NOMO-1 treated with dmso at 0.1 percent for 144 hours (cell line): ENCODE results near the gene MALT1.
A peak's percentile ranks its signal among the peaks of the same experiment; 100 is the strongest.
"Not testable (repeated sequence)": the region's sequence is repeated elsewhere in the genome, so short reads cannot be mapped to it uniquely, and the experiment has no call there.

Source experiments
- DNase-seq: peaks from one replicate; lab custom pipeline; 2025; ENCODE audit not compliant: unreplicated experiment; lab: John Stamatoyannopoulos, UW

Gene MALT1, protein sequence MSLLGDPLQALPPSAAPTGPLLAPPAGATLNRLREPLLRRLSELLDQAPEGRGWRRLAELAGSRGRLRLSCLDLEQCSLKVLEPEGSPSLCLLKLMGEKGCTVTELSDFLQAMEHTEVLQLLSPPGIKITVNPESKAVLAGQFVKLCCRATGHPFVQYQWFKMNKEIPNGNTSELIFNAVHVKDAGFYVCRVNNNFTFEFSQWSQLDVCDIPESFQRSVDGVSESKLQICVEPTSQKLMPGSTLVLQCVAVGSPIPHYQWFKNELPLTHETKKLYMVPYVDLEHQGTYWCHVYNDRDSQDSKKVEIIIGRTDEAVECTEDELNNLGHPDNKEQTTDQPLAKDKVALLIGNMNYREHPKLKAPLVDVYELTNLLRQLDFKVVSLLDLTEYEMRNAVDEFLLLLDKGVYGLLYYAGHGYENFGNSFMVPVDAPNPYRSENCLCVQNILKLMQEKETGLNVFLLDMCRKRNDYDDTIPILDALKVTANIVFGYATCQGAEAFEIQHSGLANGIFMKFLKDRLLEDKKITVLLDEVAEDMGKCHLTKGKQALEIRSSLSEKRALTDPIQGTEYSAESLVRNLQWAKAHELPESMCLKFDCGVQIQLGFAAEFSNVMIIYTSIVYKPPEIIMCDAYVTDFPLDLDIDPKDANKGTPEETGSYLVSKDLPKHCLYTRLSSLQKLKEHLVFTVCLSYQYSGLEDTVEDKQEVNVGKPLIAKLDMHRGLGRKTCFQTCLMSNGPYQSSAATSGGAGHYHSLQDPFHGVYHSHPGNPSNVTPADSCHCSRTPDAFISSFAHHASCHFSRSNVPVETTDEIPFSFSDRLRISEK

DNA sequence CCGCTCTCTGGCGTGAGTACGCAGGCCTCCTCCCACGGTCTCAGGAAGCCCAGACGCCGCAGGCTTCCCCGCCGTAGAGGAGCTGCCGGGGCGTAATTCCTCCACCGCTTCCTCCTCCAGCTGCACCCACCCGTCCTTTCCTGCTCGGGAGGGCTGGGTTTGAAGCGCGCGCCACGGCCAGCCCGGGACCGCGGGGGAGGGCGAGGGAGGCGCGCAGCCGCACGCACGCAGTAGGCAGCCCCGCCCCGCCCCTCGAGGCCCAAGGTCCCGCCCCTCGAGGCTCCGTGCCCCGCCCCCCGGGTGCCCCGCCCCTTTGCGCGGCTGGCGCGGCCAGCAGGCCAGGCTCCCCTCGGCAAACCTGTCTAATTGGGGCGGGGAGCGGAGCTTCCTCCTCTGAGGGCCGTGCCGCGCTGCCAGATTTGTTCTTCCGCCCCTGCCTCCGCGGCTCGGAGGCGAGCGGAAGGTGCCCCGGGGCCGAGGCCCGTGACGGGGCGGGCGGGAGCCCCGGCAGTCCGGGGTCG, at the start of gene MALT1:
Gene MALT1, plus strand, starts transcription at position 355 of the 521 bp plus-strand sequence. CDS start 179 bp downstream, outside the sequence.
- peak; percentile 96 for DNase-seq

- no peak for DNase-seq
Measured at GRCh38 chr18:58624011-58624410, 47.3 kb upstream of the MALT1 start.

GRCh38 chr18:58625839-58626238, 45.4 kb upstream of the MALT1 start:
- DNase-seq: no peak

GRCh38 chr18:58630071-58630470, 41.2 kb upstream of the MALT1 start:
- DNase-seq: no peak

- DNase-seq: no peak
Measured at GRCh38 chr18:58631301-58631700, 40.0 kb upstream of the MALT1 start.

DNA sequence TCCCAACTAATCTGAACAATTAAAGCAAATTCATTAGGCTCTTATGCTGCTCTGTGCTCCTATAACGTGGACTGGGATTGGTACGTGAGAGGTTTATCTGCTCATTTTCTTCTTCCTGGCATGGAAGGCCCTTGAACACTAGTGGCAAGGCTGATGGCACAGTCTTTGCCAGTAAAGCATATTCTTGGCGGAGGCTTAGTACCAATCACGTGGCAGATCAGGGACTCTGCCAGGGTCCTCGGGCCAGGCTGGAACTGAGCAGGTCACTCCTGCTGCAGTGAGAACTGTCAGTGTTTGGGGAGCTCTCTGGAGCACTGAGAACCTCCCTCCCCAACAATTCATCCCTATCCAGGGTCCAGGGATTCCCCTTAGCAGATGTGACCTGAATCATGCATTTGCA, 38.7 kb upstream of the MALT1 start:
- no peak for DNase-seq

DNA sequence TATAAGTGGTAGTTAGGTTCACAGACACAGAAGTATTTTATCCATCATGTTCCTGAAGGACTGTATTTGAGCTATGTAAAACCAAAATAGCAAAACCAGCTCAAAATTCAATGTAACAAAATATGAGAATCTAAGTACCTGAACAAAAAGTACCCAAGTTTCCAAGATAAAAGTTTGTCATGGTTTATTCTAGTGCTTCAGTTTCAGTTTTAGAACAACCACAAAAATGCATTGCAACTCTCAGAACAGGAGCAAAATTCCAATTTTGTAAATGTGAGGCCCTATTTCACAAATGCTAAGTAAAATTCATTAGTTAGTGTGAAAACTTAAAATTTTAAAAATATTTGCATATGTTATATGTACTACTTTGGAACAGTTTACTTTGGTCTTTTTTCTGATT, 37.4 kb upstream of the MALT1 start:
- DNase-seq: no peak

DNA sequence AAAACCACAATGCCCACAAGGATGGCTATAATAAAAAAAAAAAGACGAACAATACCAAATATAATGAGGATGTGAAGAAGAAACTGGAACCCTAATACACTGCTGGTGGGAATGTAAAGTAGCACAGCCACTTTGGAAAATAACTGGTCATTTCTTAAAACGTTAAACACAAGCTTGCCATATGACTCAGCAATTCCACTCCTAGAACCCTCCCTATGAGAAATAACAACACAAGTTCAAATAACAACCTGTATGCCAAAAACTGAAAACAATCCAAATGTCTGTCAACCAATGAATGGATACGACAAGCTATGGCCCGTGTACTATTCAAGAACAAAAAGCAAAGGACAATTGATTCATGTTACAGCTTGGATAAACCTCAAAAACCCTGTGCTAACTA, 35.4 kb upstream of the MALT1 start:
- no peak for DNase-seq

- no peak for DNase-seq
Measured at GRCh38 chr18:58637197-58637596, 34.1 kb upstream of the MALT1 start.

- DNase-seq: no peak
Measured at GRCh38 chr18:58637946-58638345, 33.3 kb upstream of the MALT1 start.

GRCh38 chr18:58638441-58638840, 32.8 kb upstream of the MALT1 start:
- peak; percentile 66 for DNase-seq

DNA sequence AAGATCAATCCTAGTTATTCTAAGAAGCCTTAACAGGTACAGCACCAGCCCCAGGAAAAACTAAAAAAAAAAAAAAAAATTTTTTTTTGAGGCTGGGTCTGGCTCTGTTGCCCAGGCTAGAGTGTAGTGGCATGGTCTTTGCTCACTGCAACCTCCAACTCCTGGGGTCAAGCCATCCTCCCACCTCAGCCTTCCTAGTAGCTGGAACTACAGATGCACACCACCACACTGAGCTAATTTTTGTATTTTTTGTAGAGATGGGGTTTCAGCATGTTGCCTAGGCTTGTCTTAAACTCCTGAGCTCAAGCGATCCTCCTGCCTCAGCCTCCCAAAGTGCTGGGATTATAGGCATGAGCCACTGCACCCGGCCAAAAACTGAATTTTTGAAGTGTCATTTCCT, 32.0 kb upstream of the MALT1 start:
- DNase-seq: no peak

GRCh38 chr18:58639751-58640427, 31.4 kb upstream of the MALT1 start:
- peak; percentile 32 for DNase-seq

- DNase-seq: no peak
Measured at GRCh38 chr18:58640428-58640805, 30.8 kb upstream of the MALT1 start.

DNA sequence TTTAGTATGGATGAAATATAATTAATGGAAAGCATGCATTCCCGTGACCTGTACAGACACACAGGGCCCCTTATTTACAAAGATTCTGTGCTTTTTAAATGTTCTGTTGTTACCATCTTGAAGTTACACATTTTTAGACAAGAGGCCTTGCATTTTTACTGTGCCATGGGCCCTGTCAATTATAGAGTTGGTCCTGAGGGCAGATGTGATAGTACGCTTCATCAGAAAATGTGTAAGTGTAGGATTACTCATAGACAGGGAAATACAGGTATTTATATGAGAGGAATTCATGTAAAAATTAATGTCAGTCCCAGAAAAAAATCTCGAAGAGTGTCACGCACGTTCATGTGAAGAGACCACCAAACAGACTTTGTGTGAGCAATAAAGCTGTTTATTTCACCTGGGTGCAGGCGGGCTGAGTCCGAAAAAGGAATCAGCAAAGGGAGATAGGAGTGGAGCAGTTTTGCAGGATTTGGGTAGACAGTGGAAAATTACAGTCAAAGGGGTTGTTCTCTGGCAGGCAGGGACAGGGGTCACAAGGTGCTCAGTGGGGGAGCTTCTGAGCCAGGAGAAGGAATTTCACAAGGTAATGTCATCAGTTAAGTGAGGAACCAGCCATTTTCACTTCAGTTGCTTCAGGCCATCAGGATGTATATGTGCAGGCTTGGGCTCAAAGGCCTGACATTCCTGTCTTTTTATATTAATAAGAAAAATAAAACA, 30.2 kb upstream of the MALT1 start:
- no peak for DNase-seq

- not testable (repeated sequence) for DNase-seq
Measured at GRCh38 chr18:58643557-58643956, 27.7 kb upstream of the MALT1 start.

DNA sequence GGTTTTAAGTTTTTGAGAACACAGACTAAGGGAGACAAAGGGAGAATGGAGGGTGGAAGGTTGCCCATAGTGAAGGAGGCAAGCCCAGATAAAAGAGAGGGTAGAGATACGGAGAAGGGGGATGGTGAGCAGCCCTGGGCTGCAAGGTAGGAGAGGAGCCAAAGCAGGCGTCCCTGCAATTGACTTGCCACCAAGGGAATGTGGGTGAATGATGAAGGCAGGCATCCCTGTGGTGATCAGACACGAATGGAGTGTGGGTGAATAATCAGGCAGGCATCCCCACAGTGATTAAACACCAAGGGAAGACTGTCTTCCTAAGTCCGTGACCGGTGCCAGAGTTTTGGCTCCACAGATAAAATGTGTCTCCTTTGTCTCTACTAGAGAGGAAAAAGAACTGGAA, 25.9 kb upstream of the MALT1 start:
- DNase-seq: no peak

DNA sequence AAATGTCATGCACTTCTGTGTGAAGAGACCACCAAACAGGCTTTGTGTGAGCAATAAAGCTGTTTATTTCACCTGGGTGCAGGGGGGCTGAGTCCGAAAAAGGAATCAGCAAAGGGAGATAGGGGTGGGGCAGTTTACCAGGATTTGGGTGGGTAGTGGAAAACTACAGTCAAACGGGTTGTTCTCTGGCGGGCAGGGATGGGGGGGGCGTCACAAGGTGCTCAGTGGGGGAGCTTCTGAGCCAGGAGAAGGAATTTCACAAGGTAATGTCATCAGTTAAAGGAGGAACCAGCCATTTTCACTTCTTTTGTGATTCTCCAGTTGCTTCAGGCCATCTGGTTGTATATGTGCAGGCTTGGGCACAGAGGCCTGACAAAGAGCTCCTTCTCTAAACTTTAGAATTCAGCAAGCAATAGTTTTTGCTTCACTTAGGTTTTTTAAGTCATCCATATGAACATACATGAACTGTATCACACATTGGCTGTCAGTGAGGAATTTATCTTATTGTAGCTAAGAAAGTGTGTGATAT, 24.9 kb upstream of the MALT1 start:
- DNase-seq: no peak

DNA sequence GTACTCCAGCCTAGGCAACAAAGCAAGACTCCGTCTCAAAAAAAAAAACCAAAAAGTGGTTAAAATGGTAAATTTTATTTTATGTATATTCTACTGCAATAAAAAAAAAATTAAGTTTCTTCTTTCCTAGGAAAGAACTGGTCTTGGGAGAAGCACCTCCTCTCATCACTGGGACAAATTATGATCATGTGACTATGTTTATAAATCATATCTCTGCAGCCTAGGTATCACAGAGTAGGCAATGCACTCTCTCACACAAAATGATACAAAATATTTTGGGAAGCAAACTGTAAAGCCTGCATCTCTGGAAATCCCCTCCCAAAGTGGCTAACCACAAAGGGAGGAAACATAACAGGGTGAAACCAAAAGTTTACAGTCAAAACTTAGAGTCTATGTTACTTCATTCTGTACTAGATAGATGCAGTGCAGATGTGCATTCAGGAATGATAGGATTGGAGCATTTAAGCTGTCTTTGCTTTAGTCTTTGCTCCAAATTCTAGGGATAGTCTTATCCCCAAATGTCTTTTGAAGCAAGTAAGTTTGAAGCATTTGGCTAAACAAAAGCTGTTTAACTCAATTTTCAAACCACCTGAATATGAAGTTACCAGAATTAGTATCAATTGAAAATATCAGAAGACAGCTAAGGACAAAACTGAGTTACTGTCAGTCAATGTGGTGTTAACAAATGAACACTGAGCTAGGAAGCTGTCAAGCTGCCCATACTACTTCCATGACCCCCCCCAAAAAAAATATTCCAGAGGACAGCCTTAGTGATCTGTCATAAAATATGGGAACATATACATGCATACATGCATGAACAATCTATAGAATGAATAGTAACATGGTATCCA, 21.1 kb upstream of the MALT1 start:
- no peak for DNase-seq

DNA sequence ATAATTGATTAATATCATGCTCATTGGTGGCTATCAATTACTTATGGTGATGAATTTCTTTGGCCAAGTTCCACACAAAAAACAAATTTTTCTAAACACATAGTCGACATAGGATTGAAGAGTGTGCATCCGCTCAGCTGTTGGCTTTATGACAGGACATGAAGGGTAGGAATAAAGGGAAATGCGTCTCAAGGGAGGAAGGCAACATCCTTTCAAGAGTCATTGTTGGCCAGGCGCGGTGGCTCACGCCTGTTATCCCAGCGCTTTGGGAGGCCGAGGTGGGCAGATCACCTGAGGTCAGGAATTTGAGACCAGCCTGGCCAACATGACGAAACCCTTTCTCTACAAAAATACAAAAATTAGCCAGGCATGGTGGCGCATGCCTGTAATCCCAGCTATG, 20.4 kb upstream of the MALT1 start:
- not testable (repeated sequence) for DNase-seq
